Renal cortex interstitium (tissue), 11 donors: ENCODE results near the gene TMOD1. TPM values are rescaled to one million over a fixed set of nuclear protein-coding genes. Genes with fewer than 3 reads are reported as not detected.
"Not testable (repeated sequence)": the region's sequence is repeated elsewhere in the genome, so short reads cannot be mapped to it uniquely, and the experiment has no call there.

Experiments used
- DNase-seq, 11 donors: peaks; one replicate each; pipeline ENCODE4 v3.0.0-alpha.2; 2013; ENCODE audit warnings: low read depth in 9 of 11, low spot score in 4 of 11; ENCODE audit errors: extremely low read depth in 1 of 11
- polyA plus RNA-seq, 3 donors: library from polyadenylated mRNA; unstranded; fragments of 120-200 nt; gene quantifications; one replicate each; pipeline ENCODE4 v1.2.1, GENCODE V29; 2013; ENCODE audit not compliant: insufficient read length in 3 of 3

The TMOD1 gene
- polyA plus RNA-seq, 3 donors, result 0.67 to 2.7 (median 1.8) TPM

DNA sequence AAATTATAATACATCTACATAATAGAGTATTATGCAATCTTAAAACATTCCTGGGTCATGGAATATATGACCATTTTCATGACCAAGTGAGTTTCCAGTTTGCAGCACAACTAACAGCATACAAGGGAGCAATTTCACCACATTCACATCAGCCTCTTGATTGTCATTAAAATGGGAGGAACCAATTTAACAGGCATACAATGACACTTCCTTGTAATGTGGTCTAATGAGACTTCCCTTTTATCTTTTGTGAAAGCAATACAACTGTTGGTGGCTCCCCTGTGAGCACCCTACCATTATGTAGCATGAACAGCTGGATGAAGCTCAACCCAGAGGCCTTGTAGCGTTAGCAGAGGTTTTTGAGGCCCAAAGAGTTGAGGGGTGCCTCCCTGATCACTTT is 13.6 kb upstream of the TMOD1 start:
- no peak for DNase-seq

DNA sequence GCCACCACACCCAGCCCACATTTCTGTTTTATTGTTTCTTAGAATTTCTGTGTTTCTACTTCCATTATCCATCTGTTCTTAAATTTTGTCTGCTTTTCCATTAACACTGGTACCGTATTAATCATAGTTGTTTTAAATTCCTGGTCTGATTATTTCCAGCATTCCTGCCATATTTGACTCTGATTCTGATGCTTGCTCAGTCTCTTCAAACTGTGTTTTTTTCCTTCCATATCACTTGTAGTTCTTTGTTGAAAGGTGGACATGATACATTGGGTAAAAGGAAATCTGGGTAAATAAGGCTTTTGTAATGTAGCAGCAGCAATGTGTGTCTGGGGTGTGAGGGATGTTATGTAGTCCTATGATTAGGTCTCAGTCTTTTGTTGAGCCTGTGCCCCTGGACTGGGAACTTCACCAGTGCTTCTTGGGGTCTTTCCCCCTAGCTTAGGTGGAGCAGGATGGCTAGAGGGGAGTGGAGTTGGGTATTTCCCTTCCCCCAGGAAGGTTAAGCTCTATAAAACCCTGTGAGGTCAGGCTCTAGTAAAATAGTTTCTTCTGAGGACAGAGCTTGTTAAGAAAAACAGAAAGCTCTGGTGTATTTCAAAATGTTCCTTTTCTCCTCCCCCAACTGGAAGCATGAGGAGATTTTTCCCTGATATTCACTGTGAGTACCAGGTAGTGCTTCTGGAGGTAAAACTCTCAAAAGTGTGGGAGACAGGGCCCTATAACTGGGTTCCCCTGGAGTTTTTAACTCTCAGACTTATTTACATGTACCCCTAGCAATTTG is 10.1 kb upstream of the TMOD1 start:
- no peak for DNase-seq

DNA sequence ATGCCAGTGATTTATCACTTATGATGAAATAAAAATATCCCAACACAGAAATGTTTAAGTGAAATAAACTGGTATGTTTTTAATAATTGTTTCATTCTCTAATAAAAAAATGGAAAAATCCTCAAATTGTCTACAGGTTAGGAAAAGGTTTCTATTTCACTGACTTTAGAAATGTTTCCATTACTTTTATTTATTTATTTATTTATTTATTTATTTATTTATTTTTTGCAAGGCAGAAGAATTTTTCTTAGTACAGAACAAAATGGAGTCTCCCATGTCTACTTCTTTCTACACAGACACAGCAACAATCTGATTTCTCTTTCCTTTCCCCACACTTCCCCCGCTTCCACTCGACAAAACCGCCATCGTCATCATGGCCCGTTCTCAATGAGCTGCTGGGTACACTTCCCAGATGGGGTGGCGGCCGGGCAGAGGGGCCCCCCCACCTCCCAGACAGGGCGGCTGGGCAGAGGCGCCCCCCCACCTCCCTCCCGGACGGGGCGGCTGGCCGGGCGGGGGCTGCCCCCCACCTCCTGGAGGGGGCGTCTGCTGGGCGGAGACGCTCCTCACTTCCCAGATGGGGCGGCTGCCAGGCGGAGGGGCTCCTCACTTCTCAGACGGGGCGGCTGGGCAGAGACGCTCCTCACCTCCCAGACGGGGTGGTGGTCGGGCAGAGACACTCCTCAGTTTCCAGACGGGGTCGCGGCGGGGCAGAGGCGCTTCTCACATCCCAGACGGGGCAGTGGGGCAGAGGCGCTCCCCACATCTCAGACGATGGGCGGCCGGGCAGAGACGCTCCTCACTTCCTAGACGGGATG is 3.7 kb upstream of the TMOD1 start:
- not testable (repeated sequence) for DNase-seq

DNA sequence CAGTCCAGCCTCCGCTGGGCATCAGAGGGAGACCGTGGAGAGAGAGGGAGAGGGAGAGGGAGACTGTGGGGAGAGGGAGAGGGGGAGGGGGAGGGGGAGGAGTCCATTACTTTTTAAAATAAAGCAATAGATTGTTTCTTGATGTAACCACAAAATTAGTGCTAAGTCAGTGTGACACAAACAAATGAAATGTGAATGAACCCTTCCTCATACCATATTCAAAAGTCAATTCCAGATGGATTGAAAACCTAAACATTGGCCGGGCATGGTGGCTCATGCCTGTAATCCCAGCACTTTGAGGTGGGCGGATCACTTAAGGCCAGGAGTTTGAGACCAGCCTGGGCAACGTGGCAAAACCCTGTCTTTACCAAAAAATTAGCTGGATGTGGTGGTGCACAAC is 2.6 kb upstream of the TMOD1 start:
- DNase-seq, result not testable (repeated sequence)

DNA sequence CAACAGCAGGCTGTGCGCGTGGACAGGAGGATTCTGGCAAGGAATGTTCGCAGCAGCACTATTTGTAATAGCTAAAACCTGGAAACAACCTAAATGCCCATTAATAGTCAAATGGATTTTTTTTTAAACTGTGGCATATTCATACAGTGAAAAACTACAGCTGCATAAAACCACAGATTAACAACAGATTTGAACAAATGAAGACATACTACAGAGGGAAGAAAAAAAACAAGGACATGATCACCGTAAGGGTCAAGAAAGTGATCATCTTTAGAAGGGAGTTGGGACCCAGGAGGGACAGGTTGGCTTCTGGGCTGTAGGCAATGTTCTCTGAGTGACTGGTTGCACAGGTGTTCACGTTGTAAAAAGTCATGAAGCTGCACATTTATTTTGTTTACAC is 1.2 kb upstream of the TMOD1 start:
- no peak for DNase-seq

DNA sequence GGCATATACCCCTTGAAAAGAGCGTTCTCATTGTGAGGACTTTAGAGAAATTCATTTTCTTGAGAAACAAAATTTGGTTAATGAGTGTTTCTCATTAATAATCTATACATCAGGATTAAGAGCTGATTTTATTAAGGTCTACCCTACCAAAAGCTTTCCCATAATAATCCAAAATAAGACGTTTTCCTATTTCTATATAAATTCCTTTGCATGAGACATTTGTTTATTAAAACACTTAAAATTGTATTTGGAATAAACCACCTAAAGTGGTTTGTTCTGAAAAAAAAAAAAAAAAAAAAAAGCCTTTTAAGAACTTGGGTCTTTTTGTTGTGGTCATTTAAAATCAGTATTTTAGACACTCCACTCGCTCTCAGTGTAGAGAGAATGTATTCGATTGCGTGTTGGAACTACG is 695 bp upstream of the TMOD1 start:
- no peak for DNase-seq

DNA sequence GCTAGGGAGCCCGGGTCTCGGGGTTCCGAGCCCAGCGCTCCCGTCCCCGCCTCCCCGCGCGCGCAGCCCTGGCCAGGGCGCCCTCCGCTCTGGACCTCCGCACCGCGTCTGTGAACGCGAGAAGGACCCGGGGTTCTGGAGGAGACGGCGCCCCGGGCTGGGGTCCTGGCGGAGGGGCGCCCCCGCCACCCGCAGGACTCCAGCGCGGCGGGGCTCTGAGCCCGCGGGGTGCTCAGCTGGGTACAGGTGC is 431 bp downstream of the TMOD1 start:
- DNase-seq, result peak in 1 of 11 donors; percentile 11

DNA sequence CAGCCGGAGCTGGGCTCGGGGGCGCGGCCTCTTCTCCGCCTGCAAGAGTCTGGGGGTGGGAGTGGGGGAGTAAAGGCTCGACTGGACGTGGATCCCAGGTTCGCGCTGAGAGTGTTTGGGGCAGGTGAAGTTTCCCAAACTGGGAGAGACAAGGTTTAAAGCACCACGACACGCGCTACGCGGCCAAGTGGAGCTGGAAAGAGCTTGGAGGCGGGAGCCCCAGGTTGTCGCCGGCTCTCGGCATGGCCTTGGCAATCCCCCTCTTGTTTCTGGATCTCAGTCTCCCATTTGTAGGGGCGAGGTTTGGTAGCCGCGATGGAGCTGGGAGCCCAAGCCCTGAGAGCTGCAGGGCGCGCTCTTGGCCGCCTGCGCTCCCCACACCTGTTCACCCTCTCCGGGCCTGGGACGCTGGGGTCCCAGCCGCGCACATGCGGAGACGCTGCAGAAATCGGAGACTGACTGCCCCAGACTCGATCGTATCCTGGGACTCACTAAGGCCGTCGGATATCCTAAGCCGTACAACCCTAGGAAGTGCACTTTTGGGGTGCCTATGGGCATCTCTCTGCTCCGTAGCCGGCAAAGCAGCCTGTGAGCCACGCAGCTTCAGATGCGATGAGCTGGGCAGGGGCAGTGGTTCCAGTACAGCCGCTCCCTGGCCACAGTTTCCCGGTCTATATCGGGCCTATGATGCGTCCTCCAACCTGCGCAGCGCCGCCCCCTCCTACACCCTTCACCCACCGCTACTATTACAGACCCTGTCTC is 937 bp downstream of the TMOD1 start:
- peak in 1 of 11 donors; percentile 7 for DNase-seq

DNA sequence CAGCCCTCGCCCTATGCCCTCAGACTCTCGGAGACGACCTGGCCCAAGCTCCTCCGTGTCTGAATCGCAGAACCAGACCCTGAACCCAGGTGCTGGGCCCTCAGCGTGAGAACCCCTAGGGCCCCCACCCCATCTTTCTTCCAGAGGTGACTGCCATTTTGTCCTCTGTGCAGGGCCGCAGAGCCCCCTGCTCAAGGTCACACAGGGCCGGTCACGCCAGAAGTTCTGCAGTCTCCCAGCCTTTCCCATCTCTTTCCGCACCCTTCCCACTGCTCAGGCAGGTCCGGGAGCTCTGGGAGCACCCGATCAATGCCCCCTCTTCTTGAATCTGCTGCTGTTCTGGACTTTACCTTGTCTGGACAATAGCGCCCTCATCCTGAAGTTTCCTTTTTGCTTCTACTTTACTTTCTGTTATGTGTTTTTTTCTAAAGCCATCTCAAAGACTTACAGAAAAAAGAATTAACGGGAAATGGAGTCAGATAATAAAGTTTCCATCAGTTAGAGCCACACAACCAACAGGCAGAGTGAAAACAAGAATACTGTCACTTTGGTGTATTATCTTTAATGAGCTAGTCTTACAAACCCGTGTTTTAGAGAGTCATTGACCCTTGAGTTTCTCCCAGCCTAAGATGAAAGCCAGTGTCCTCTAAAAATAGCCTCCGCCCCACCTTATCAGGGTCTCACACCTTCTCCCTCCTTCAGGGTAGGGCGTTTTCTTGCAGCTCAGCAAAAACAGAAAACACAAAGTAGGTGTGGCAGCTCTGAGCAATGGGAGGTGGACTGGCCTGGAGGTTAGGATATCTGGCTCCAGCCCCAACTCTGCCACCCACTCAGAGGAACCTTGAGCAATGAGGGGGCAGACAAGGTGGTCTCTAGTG is 1.8 kb downstream of the TMOD1 start:
- DNase-seq, result no peak

DNA sequence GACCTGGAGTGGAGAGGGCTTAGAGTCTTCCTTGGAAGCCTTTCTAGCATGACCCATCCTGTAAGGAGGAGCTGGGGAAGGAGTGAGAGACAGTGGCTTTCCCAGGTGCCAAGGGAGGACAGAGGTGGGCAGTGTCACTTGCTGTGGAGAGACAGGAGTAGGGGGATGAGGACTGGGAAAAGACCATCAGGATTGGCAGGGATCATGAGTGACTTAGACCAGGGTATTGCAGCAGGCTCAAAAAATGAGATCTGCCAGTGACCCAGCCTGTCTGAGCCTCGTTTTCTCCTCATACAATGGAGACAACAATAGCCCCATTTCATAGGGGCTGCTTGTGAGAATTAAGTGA is 2.4 kb downstream of the TMOD1 start:
- DNase-seq, result no peak

DNA sequence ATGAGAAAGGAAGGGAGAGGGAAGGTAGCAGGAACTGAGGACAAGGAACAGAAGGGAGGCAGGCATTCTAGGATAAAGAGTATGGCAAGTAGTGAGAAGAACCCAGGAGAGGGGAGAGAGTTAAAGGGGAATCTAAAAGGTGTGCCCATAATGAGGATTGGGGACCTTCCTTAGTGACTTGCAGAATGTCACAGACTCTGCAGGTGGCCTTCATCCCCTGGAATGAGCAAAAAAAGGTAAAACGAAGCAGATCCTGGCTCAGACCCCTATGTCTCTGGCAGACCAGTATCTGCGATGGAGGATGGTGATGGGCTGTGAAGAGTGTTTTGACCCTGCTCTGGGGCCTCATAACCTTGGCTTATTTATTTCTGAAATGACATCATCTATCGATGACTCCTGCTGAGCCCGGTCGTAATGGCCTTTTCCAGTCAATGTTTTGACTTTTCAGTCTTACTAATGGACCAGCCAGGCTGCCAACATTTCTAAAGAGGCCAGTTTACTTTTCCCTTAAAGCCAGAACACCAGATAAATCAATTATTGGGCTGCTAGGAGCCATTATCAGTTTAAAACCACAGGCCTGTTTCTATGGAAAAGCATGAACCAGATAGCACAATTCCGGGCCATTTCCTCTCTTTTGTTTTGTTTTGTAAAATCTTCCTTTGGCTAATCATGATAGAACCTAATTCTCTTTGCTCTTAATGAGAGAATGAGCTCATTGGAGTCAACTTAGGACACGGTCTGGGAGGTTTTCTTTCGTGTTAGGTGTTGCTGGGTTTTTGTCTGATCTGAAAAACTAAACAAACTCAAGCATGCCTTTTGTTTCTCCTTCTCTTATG is 3.1 kb downstream of the TMOD1 start:
- no peak for DNase-seq

DNA sequence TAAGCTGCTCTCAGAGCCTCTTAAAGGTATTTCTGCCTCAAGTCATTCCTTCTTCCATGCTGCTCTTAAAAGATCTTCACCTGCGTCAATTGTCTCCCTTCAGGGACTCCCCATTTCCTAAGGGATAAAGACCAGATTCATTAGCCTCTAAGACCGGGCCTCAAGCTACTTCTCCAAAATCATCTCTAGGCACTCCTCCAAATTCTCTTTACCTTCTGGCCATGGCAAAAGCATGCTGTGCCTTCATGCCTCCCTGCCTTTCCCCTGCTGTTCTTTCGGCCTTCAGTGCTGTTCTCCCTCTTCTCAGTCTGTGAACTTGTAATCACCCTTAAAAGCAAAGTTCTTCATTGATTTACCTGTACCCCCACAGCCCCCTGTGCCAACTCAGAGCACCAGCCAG is 4.4 kb downstream of the TMOD1 start:
- no peak for DNase-seq

DNA sequence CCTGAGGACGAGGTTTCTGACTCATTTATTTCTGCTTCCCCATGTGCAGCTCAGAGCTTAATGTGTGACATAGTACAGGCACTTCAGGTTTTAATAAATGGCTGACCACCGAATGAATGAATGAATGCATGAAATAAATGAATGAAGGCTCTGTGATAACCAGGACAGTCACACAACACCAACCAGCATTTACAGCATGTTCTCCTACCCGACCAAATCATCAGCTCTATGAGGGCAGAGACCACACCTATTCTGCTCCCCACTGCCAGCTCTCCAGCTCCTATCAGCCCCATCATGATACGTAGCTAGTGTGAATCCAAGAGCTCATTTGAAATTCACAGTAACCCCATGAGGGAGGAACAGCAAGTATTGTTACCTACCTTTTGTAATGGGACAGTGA is 4.8 kb downstream of the TMOD1 start:
- DNase-seq, result no peak

DNA sequence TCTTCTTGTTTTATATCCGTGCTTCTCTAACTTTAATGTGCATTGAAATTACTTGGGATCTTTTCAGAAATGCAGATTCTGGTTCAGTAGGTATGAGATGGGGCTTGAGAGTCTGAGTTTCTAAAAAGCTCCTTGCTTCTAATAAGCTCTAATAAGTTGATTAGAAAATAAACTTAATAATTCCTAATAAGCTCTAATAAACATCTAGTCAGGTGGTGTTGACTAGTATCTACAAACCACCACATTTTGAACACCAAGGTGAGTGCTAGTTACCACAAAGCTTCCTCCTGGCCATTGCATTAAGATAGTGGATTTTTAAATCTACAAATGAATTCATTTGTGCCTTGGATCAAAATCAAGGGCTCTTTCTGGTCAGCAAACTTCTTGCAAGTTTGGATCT is 5.3 kb downstream of the TMOD1 start:
- no peak for DNase-seq

DNA sequence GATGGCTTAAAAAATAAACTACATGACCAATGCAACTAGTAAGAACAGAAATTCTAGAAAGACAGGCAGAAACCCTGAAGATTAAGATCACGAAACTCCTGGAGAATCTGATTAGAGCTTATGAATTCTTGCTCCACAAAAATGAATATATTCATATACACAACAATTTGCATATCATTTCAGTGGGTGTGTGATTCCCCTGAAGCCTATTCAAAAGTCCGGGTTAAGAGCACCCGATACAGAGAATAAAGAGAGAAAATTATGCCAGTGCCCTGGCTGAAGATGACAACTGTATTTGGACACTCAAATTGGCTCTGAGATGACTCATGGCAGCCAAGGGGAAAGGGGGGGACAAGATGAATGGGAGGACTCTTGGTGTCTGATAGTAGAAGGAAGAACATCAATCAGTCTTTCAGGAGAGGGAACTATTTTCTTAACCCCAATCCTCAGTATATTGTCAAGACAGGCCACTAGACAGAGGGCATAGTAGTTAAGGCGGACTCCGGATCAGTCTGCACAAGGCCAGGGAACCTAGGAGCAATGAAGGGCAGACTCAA is 6.0 kb downstream of the TMOD1 start:
- DNase-seq, result no peak

DNA sequence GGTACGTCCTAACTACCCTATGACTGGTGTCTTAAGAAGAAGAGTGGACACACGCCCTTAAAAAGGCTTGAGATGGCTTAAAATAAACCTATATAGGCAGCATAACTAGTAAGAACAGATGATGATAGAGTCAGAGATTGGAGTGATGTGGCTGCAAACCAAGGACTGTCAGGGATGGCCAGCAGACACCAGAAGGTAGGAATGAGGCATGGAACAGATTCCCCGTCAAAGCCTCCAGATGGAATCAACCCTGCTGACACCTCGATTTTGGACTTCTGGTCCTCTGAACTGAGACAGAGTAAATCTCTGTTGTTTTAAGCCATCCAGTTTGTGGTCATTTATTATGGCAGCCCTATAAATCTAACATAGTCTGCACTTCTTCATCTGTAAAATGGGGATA is 7.4 kb downstream of the TMOD1 start:
- no peak for DNase-seq

DNA sequence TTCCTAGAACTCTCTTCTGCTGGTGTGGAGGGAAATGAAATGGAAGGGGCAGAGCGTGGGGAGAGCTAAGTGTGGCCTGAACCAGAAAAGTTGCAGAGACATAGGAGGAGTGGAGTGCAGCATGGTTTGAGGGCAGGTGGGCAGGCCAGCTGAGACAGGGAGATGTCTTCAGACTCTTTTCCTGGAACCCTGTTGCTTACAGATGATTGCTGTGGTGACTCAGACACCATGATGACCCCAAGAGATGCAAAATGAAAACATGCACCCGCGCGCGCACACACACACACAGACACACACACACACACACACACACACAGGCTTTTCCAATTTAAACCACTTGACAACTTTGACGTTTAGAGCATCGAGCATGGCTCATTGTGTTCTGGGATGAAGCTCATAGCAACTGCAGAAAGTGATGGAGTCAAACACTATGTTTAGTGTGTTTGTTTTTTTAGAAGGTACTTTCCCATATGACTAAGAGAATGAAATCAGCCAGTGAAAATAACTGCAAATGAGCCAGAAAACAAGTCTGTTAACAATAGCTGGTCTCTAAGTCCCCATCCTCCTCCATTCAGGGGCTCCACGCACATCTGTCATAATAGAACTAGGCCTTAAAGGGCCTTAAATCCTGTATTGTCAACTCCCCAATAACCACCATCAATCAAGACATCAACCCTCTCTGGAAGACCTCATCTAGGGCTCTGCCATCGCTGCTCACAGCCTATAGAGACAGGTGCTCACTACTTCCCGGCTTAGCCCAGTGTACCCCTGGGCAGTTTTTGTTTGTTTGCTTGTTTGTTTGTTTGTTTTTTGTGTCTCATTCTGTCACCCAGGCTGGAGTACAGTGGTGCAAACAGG is 9.6 kb downstream of the TMOD1 start:
- DNase-seq, result no peak
